Activated CD8-positive, alpha-beta memory T cell treated with anti-CD3 and anti-CD28 coated beads, Interleukin-2, amount 10 ng/mL, durations not matched to agents 7 days and 5 days (primary cell): ENCODE data around the gene UBE2QL1. TPM values are rescaled to one million over a fixed set of nuclear protein-coding genes. Genes with fewer than 3 reads are reported as not detected.

Experiments
- ATAC-seq: fragments of 150-1000 bp; cut with Tn5 transposase; one replicate; pipeline ENCODE4 v1.10.0; 2021; ENCODE audit warnings: moderate library complexity
- CTCF ChIA-PET: fragments of 350-600 bp; sonication (Branson Sonifier 250); formaldehyde crosslinking; loops from one replicate; lab custom pipeline; 2021; ENCODE audit warnings: antibody characterized with exemption; lab: Charles Lee
- DNase-seq: peaks from one replicate; pipeline ENCODE4 v3.0.0-alpha.2; 2020
- H3K27ac Mint-ChIP-seq: one replicate; pipeline ENCODE4 v1.8.0; 2021; ENCODE audit warnings: mild to moderate bottlenecking, mixed read lengths
- H3K27me3 Mint-ChIP-seq: one replicate; pipeline ENCODE4 v1.8.0; 2021; ENCODE audit warnings: mixed read lengths
- H3K36me3 Mint-ChIP-seq: one replicate; pipeline ENCODE4 v1.8.0; 2021; ENCODE audit warnings: mild to moderate bottlenecking, mixed read lengths
- H3K4me1 Mint-ChIP-seq: one replicate; pipeline ENCODE4 v1.8.0; 2021; ENCODE audit warnings: mixed read lengths
- H3K4me3 Mint-ChIP-seq: one replicate; pipeline ENCODE4 v1.8.0; 2021; ENCODE audit warnings: mild to moderate bottlenecking, moderate library complexity, mixed read lengths
- H3K9me3 Mint-ChIP-seq: one replicate; pipeline ENCODE4 v1.8.0; 2022; ENCODE audit warnings: low read depth, mixed read lengths
- total RNA-seq, 2 experiments: library from RNA; stranded (reverse); gene quantifications; one replicate each; pipeline ENCODE4 v1.2.3, GENCODE V29; 2021

Gene UBE2QL1
- total RNA-seq, 2 experiments from 2014 or later: 0.35 TPM; not detected in 1

GRCh38 chr5:6483880-6484382 is 35.3 kb downstream of the UBE2QL1 start:
- H3K4me3 Mint-ChIP-seq: no peak overlapping the region
- H3K27me3 Mint-ChIP-seq: peaks cover 30% of the 10 kb centered on the region
- ATAC-seq (peak; percentile 57), DNase-seq (peak; percentile 45)
- H3K9me3 Mint-ChIP-seq: no peaks in the 10 kb centered on the region
- peaks cover 17% of the 10 kb centered on the region for H3K4me1 Mint-ChIP-seq
- no peak overlapping the region for H3K27ac Mint-ChIP-seq
- H3K36me3 Mint-ChIP-seq: no peaks in the 10 kb centered on the region
- CTCF ChIA-PET: no interaction called here

- peaks cover 28% of the 10 kb centered on the region for H3K27me3 Mint-ChIP-seq
- H3K4me1 Mint-ChIP-seq: peaks cover 17% of the 10 kb centered on the region
- ATAC-seq (no peak), DNase-seq (no peak)
- no peaks in the 10 kb centered on the region for H3K9me3 Mint-ChIP-seq
- H3K36me3 Mint-ChIP-seq: no peaks in the 10 kb centered on the region
- CTCF ChIA-PET: no interaction called here
- no peak overlapping the region for H3K27ac Mint-ChIP-seq
- H3K4me3 Mint-ChIP-seq: no peak overlapping the region
These were observed 35.8 kb downstream of the UBE2QL1 start for GRCh38 chr5:6484446-6484845.

- Mint-ChIP-seq H3K27ac (no peak overlapping the region), H3K4me1 (peaks cover 17% of the 10 kb centered on the region), H3K4me3 (no peak overlapping the region), H3K36me3 (no peaks in the 10 kb centered on the region), H3K27me3 (peaks cover 28% of the 10 kb centered on the region), H3K9me3 (no peaks in the 10 kb centered on the region)
- ATAC-seq: no peak
- no peak for DNase-seq
- CTCF ChIA-PET: no interaction called here
These were observed 36.2 kb downstream of the UBE2QL1 start for GRCh38 chr5:6484899-6485298.

GRCh38 chr5:6485441-6485840 is 36.8 kb downstream of the UBE2QL1 start:
- DNase-seq (no peak), ATAC-seq (no peak)
- CTCF ChIA-PET: no interaction called here
- no peaks in the 10 kb centered on the region for H3K36me3 Mint-ChIP-seq
- H3K4me1 Mint-ChIP-seq: peaks cover 17% of the 10 kb centered on the region
- H3K27ac Mint-ChIP-seq: no peak overlapping the region
- no peaks in the 10 kb centered on the region for H3K9me3 Mint-ChIP-seq
- H3K4me3 Mint-ChIP-seq: no peak overlapping the region
- H3K27me3 Mint-ChIP-seq: peaks cover 28% of the 10 kb centered on the region

- Mint-ChIP-seq H3K36me3 (no peaks in the 10 kb centered on the region), H3K27me3 (peaks cover 29% of the 10 kb centered on the region), H3K9me3 (no peaks in the 10 kb centered on the region), H3K4me1 (peaks cover 17% of the 10 kb centered on the region), H3K27ac (no peak overlapping the region), H3K4me3 (no peak overlapping the region)
- no peak for ATAC-seq
- DNase-seq: no peak
- CTCF ChIA-PET: no interaction called here
These were observed 37.4 kb downstream of the UBE2QL1 start for GRCh38 chr5:6486074-6486473.

DNA sequence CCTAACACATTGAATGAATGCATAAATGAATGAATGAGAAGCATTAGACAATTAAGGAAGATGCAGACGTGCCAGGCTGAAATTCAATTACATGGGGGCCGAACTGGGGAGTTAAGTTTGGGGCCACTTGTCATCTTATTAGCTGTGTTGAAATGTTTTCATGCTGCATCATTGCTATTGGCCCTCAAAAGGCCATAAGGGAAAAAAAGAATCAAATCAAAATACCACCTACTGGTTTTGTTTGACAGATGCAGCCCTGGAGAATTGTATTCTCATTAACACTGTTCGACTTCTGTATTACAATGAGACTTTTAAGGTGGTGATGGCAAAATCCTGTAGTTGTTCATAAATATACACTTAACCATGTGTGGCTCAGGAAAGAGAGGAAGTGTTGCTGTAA is 38.4 kb downstream of the UBE2QL1 start:
- Mint-ChIP-seq H3K9me3 (no peaks in the 10 kb centered on the region), H3K4me3 (no peak overlapping the region), H3K27me3 (peaks cover 38% of the 10 kb centered on the region), H3K27ac (no peak overlapping the region), H3K36me3 (no peaks in the 10 kb centered on the region), H3K4me1 (peaks cover 20% of the 10 kb centered on the region)
- CTCF ChIA-PET: no interaction called here
- ATAC-seq (no peak), DNase-seq (no peak)

GRCh38 chr5:6488021-6488420 is 39.4 kb downstream of the UBE2QL1 start:
- no peak overlapping the region for H3K27ac Mint-ChIP-seq
- peaks cover 27% of the 10 kb centered on the region for H3K4me1 Mint-ChIP-seq
- H3K36me3 Mint-ChIP-seq: no peaks in the 10 kb centered on the region
- DNase-seq: no peak
- no peak overlapping the region for H3K4me3 Mint-ChIP-seq
- ATAC-seq: no peak
- CTCF ChIA-PET: no interaction called here
- no peaks in the 10 kb centered on the region for H3K9me3 Mint-ChIP-seq
- H3K27me3 Mint-ChIP-seq: peaks cover 41% of the 10 kb centered on the region

GRCh38 chr5:6489643-6490185 is 41.1 kb downstream of the UBE2QL1 start:
- Mint-ChIP-seq H3K4me1 (peaks cover 17% of the 10 kb centered on the region), H3K27me3 (peaks cover 48% of the 10 kb centered on the region), H3K4me3 (no peak overlapping the region), H3K9me3 (no peaks in the 10 kb centered on the region), H3K27ac (no peak overlapping the region), H3K36me3 (no peaks in the 10 kb centered on the region)
- CTCF ChIA-PET: no interaction called here
- no peak for ATAC-seq
- no peak for DNase-seq

DNA sequence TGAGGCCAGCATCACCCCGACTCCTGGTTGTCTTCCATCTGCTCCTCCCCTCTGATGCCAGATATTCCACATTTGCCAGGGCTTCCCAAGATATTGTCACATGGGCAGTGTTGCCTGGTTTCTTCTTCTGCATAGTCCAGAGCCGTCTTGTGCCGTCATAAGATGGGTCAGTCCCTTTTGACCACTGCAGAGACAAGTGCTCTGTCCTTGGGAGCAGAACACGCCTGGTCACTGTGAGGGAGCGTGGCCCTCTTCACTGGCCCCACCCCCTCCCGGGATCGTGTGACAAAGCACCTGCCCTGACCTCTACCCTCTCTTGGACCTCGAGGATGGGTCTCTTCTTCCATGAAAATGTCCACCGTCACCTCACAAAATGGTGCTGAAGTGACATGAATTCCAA is 41.6 kb downstream of the UBE2QL1 start:
- no peak overlapping the region for H3K27ac Mint-ChIP-seq
- CTCF ChIA-PET: no interaction called here
- DNase-seq: no peak
- H3K4me3 Mint-ChIP-seq: no peak overlapping the region
- ATAC-seq: no peak
- H3K4me1 Mint-ChIP-seq: peaks cover 17% of the 10 kb centered on the region
- no peaks in the 10 kb centered on the region for H3K36me3 Mint-ChIP-seq
- no peaks in the 10 kb centered on the region for H3K9me3 Mint-ChIP-seq
- H3K27me3 Mint-ChIP-seq: peaks cover 47% of the 10 kb centered on the region

DNA sequence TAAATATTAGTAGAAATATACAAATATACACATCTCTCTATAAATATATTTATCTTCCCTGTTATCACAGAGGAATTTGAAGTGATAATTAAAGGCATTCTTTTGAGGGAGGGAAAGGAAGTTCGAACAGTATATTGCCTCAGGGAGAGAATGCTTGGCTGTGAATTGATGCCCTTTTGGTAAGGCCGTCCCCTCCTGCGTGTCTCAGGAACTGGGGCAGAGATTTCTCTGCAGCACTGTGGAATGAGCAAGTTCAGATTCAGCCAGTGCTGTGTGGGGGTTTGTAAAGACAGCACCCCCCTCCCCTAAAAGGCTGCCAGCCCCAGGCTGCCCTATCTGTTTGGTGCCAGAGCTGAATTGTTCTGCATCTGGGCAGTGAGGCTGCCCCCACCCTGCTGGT is 42.0 kb downstream of the UBE2QL1 start:
- H3K27me3 Mint-ChIP-seq: peaks cover 45% of the 10 kb centered on the region
- CTCF ChIA-PET: no interaction called here
- ATAC-seq: no peak
- peaks cover 21% of the 10 kb centered on the region for H3K4me1 Mint-ChIP-seq
- no peak overlapping the region for H3K27ac Mint-ChIP-seq
- no peak for DNase-seq
- no peaks in the 10 kb centered on the region for H3K9me3 Mint-ChIP-seq
- H3K36me3 Mint-ChIP-seq: no peaks in the 10 kb centered on the region
- H3K4me3 Mint-ChIP-seq: no peak overlapping the region

GRCh38 chr5:6491196-6491918 is 42.7 kb downstream of the UBE2QL1 start:
- DNase-seq (no peak), ATAC-seq (no peak)
- CTCF ChIA-PET: no interaction called here
- Mint-ChIP-seq H3K36me3 (no peaks in the 10 kb centered on the region), H3K4me1 (peaks cover 27% of the 10 kb centered on the region), H3K4me3 (no peak overlapping the region), H3K27ac (no peak overlapping the region), H3K9me3 (no peaks in the 10 kb centered on the region), H3K27me3 (peaks cover 46% of the 10 kb centered on the region)

DNA sequence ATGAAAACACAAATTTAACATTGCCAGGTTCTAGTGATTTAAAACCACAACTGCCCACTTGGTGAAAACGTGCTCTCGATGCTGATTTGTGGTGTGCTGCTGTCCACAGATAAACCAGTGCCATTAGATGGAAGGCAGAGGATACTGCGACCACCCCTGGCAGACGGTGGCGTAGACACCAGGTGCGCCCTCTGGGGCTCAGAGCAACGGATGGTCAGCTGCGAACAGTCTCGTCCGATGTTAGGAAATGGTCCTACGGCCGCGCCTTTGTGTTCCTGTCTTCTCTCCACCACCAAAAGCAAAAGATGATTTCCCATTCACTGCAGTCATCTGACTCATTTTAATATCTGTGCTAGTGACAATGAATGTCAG is 43.2 kb downstream of the UBE2QL1 start:
- Mint-ChIP-seq H3K4me1 (peaks cover 32% of the 10 kb centered on the region), H3K27ac (no peak overlapping the region), H3K27me3 (peaks cover 40% of the 10 kb centered on the region), H3K4me3 (no peak overlapping the region), H3K9me3 (no peaks in the 10 kb centered on the region), H3K36me3 (no peaks in the 10 kb centered on the region)
- CTCF ChIA-PET: no interaction called here
- ATAC-seq (no peak), DNase-seq (no peak)

DNA sequence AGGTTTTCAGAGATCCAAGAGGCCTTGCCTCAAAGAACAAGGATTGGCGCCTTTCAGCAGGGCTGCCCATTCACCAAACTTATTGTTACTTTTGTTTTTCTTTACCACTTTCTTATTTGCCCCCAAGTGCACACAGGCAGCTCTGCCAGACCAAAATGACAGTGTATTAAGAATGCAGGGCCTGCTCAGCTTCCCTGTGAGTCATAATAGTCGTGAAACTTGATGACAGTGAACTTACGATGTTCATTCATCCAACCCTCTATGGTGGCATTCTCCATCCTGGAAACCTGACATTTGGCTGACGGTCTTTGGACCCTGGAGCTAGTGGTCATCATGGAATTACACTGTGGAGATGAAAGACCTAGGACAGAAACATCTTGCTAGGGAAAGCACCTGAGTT is 44.3 kb downstream of the UBE2QL1 start:
- no peak overlapping the region for H3K4me3 Mint-ChIP-seq
- H3K4me1 Mint-ChIP-seq: peaks cover 37% of the 10 kb centered on the region
- ATAC-seq (peak; percentile 24), DNase-seq (no peak)
- H3K27me3 Mint-ChIP-seq: peaks cover 37% of the 10 kb centered on the region
- H3K36me3 Mint-ChIP-seq: no peaks in the 10 kb centered on the region
- CTCF ChIA-PET: no interaction called here
- no peak overlapping the region for H3K27ac Mint-ChIP-seq
- H3K9me3 Mint-ChIP-seq: no peaks in the 10 kb centered on the region

GRCh38 chr5:6493681-6494454 is 45.2 kb downstream of the UBE2QL1 start:
- DNase-seq (no peak), ATAC-seq (no peak)
- Mint-ChIP-seq H3K4me1 (peaks cover 36% of the 10 kb centered on the region), H3K36me3 (no peaks in the 10 kb centered on the region), H3K27me3 (peaks cover 40% of the 10 kb centered on the region), H3K9me3 (no peaks in the 10 kb centered on the region), H3K27ac (no peak overlapping the region), H3K4me3 (no peak overlapping the region)
- CTCF ChIA-PET: no interaction called here
